OCI-LY7 (cell line): ENCODE results near the gene WDR91. TPM values are rescaled to one million over a fixed set of nuclear protein-coding genes. Genes with fewer than 3 reads are reported as not detected.
A peak's percentile ranks its signal among the peaks of the same experiment; 100 is the strongest.

Experiments used
- BruUV-seq: library from RNA; stranded (reverse); fragments of 400-500 nt; replicated peaks from 2 replicates; lab custom pipeline; 2021; lab: Mats Ljungman, UMichigan
- CTCF ChIA-PET: fragments of 300-600 bp; sonication (Branson Sonifier 250); formaldehyde crosslinking; loops from one replicate; lab custom pipeline; 2022; ENCODE audit warnings: antibody characterized with exemption; ENCODE audit not compliant: unreplicated experiment; lab: Charles Lee
- POLR2A ChIA-PET: fragments of 300-600 bp; sonication (Branson Sonifier 250); formaldehyde crosslinking; loops from one replicate; lab custom pipeline; 2022; ENCODE audit warnings: antibody characterized with exemption; lab: Charles Lee
- DNase-seq: peaks from one replicate; pipeline ENCODE4 v3.0.0-alpha.2; 2015; ENCODE audit warnings: low spot score
- H2AFZ ChIP-seq: fragments of 200-600 bp; sonication (generic), shearing (Covaris generic); 2 replicates; pipeline ENCODE4 v1.6.1; 2014; ENCODE audit warnings: mild to moderate bottlenecking, antibody characterized with exemption, low read length, moderate library complexity
- H3K27ac ChIP-seq: fragments of 200-600 bp; sonication (generic); 2 replicates; pipeline ENCODE4 v1.5.1; 2014; ENCODE audit warnings: mixed run types, low read depth, mild to moderate bottlenecking, moderate library complexity, low read length, inconsistent platforms; ENCODE audit not compliant: poor library complexity, severe bottlenecking
- H3K36me3 ChIP-seq: fragments of 200-600 bp; sonication (generic); 2 replicates; pipeline ENCODE4 v1.6.1; 2014; ENCODE audit warnings: mild to moderate bottlenecking, antibody characterized with exemption, low read length, moderate library complexity, mixed read lengths; ENCODE audit not compliant: insufficient read depth
- H3K4me1 ChIP-seq: fragments of 200-600 bp; sonication (generic); 2 replicates; pipeline ENCODE4 v1.5.1; 2014; ENCODE audit warnings: mild to moderate bottlenecking, low read length; ENCODE audit not compliant: insufficient read depth, poor library complexity, severe bottlenecking
- H3K4me2 ChIP-seq: fragments of 200-600 bp; sonication (generic); 2 replicates; pipeline ENCODE4 v1.6.1; 2014; ENCODE audit warnings: mild to moderate bottlenecking, low read length
- H3K4me3 ChIP-seq: fragments of 200-600 bp; sonication (generic); 2 replicates; pipeline ENCODE4 v1.5.1; 2014; ENCODE audit warnings: mild to moderate bottlenecking, low read depth, low read length; ENCODE audit not compliant: poor library complexity, severe bottlenecking
- H3K79me2 ChIP-seq: fragments of 200-600 bp; sonication (generic); 2 replicates; pipeline ENCODE4 v1.6.1; 2016; ENCODE audit warnings: low read depth, mild to moderate bottlenecking, low read length, moderate library complexity, mixed read lengths; ENCODE audit not compliant: insufficient read depth
- H3K9me2 ChIP-seq: fragments of 200-600 bp; sonication (generic); 2 replicates; pipeline ENCODE4 v1.6.1; 2016; ENCODE audit warnings: mild to moderate bottlenecking, low read length, mixed read lengths; ENCODE audit not compliant: insufficient read depth
- H3K9me3 ChIP-seq: fragments of 200-600 bp; sonication (generic); 2 replicates; pipeline ENCODE4 v1.6.1; 2014; ENCODE audit warnings: mild to moderate bottlenecking, mixed run types, low read length, mixed read lengths
- H4K20me1 ChIP-seq: fragments of 200-600 bp; sonication (generic); 2 replicates; pipeline ENCODE4 v1.6.1; 2014; ENCODE audit warnings: mild to moderate bottlenecking, antibody characterized with exemption, low read length, moderate library complexity, mixed read lengths; ENCODE audit not compliant: insufficient read depth
- CTCF ChIP-seq: fragments of 200-600 bp; sonication (generic); conservative IDR thresholded peaks from 2 replicates; pipeline ENCODE4 v1.5.1; 2014; ENCODE audit warnings: mild to moderate bottlenecking, antibody characterized with exemption, low read length, moderate library complexity, mixed read lengths
- EZH2phosphoT487 ChIP-seq: fragments of 200-600 bp; sonication (generic); IDR thresholded peaks from 2 replicates; pipeline ENCODE4 v1.6.1; 2018; ENCODE audit warnings: low read depth, borderline replicate concordance, mild to moderate bottlenecking, mixed run types, antibody characterized with exemption, low read length, moderate library complexity, mixed read lengths
- intact Hi-C: fragments of 100-400 bp; cut with micrococcal nuclease; formaldehyde crosslinking; loops from one replicate; pipeline ENCODE4 v1.10.0; 2022; ENCODE audit not compliant: unreplicated experiment
- total RNA-seq, 2 experiments: library from RNA; depleted of rRNA in 1 of 2; stranded (reverse); fragments of >200 nt in 1 of 2; shearing (Covaris generic) in 1 of 2; gene quantifications; 2 replicates each; pipeline ENCODE4 v1.2.3, GENCODE V29; 2014 to 2022

WDR91 gene
- total RNA-seq, 2 experiments from 2014 or later = 13.6 to 17.1 TPM

GRCh38 chr7:135238112-135238744 is 26.9 kb upstream of the WDR91 start:
- intact Hi-C loops = no loop called here
- Histone ChIP-seq H3K79me2 (no peaks in the 10 kb centered on the region), H3K4me2 (no peak overlapping the region), H2AFZ (no peak overlapping the region), H3K9me2 (no peaks in the 10 kb centered on the region; the same call in 1 of the 2 replicates), H3K9me3 (no peaks in the 10 kb centered on the region), H3K27ac (no peak overlapping the region), H3K4me1 (no peaks in the 10 kb centered on the region), H4K20me1 (no peaks in the 10 kb centered on the region), H3K4me3 (no peak overlapping the region), H3K36me3 (no peaks in the 10 kb centered on the region)
- POLR2A ChIA-PET = interaction anchor here (0.7 kb wide), 1 partner anchor 50 kb away, joined by 3 read pairs; no protein-coding TSS in a partner anchor
- peak; percentile 14 for DNase-seq
- BruUV-seq = no TSS peak
- CTCF ChIA-PET = no interaction called here
- TF ChIP-seq CTCF (peak; percentile 79), EZH2phosphoT487 (no peak)

GRCh38 chr7:135236727-135237126 is 25.4 kb upstream of the WDR91 start:
- no peaks in the 10 kb centered on the region for H3K36me3 ChIP-seq
- no peak overlapping the region for H3K4me2 ChIP-seq
- ChIA-PET POLR2A (interaction anchor here (0.6 to 1.3 kb wide), 3 partner anchors 9 to 12 kb away, joined by 3 to 5 read pairs (median 3); no protein-coding TSS in a partner anchor), CTCF (no interaction called here)
- H3K9me2 ChIP-seq = no peaks in the 10 kb centered on the region; the same call in 1 of the 2 replicates
- H3K79me2 ChIP-seq = no peaks in the 10 kb centered on the region
- DNase-seq = peak; percentile 7
- BruUV-seq = no TSS peak
- no peaks in the 10 kb centered on the region for H3K9me3 ChIP-seq
- no peak overlapping the region for H3K27ac ChIP-seq
- TF ChIP-seq EZH2phosphoT487 (no peak), CTCF (no peak)
- intact Hi-C loops = no loop called here
- no peak overlapping the region for H2AFZ ChIP-seq
- no peak overlapping the region for H3K4me3 ChIP-seq
- no peaks in the 10 kb centered on the region for H3K4me1 ChIP-seq
- H4K20me1 ChIP-seq = no peaks in the 10 kb centered on the region

- no peaks in the 10 kb centered on the region for H4K20me1 ChIP-seq
Observed at GRCh38 chr7:135235841-135236240, 24.5 kb upstream of the WDR91 start.

More at GRCh38 chr7:135235841-135236240, 24.5 kb upstream of the WDR91 start:
- intact Hi-C loops = no loop called here
- no TSS peak for BruUV-seq
- ChIA-PET POLR2A (interaction anchor here (0.7 to 1.7 kb wide), 5 partner anchors 8 to 40 kb away, joined by 3 to 11 read pairs (median 3); no protein-coding TSS in a partner anchor), CTCF (no interaction called here)
- no peak overlapping the region for H3K4me2 ChIP-seq
- H3K9me3 ChIP-seq = no peaks in the 10 kb centered on the region
- H3K4me3 ChIP-seq = no peak overlapping the region
- no peak overlapping the region for H2AFZ ChIP-seq
- no peak for TF ChIP-seq CTCF
- TF ChIP-seq EZH2phosphoT487 = no peak
- no peaks in the 10 kb centered on the region; the same call in 1 of the 2 replicates for H3K9me2 ChIP-seq
- DNase-seq = no peak
- H3K79me2 ChIP-seq = no peaks in the 10 kb centered on the region
- H3K36me3 ChIP-seq = no peaks in the 10 kb centered on the region
- H3K4me1 ChIP-seq = no peaks in the 10 kb centered on the region
- no peak overlapping the region for H3K27ac ChIP-seq
